GM12801 (cell line): Measurements from ENCODE around the gene SGIP1.

Source experiments
- CTCF ChIP-seq: IDR thresholded peaks from one replicate; pipeline ENCODE4 v1.5.1; 2011; ENCODE audit warnings: control low read depth; ENCODE audit not compliant: insufficient read length; ENCODE audit errors: extremely low read depth

The SGIP1 gene

GRCh38 chr1:66533804-66534740 is at the start of gene SGIP1:
SGIP1 (plus strand) TSS chr1:66534153; CDS start chr1:66534359, 206 bp downstream.
- TF ChIP-seq CTCF, result no peak

- TF ChIP-seq CTCF, result no peak
Measured at GRCh38 chr1:66489151-66489550, 44.8 kb upstream of the SGIP1 start.

GRCh38 chr1:66489972-66490601 is 43.9 kb upstream of the SGIP1 start:
- TF ChIP-seq CTCF, result no peak

GRCh38 chr1:66490816-66491215 is 43.1 kb upstream of the SGIP1 start:
- no peak for TF ChIP-seq CTCF

- TF ChIP-seq CTCF, result no peak
Measured at GRCh38 chr1:66492424-66492823, 41.5 kb upstream of the SGIP1 start.

- no peak for TF ChIP-seq CTCF
Measured at GRCh38 chr1:66493731-66494130, 40.2 kb upstream of the SGIP1 start.

- TF ChIP-seq CTCF, result no peak
Measured at GRCh38 chr1:66494482-66494881, 39.5 kb upstream of the SGIP1 start.
